RWPE2 (cell line): Measurements from ENCODE around the gene DNAH9.

ENCODE experiments used
- ATAC-seq: fragments of 200-7000 bp; cut with Tn5 transposase; 3 replicates; pipeline ENCODE4 v1.9.1; 2021; ENCODE audit warnings: low read depth
- DNase-seq: peaks from one replicate; pipeline ENCODE4 v3.0.0-alpha.2; 2020; ENCODE audit warnings: low spot score
- H3K27ac ChIP-seq: fragments of 450-650 bp; 2 replicates; pipeline ENCODE4 v1.5.1; 2017; ENCODE audit warnings: mild to moderate bottlenecking; ENCODE audit not compliant: poor library complexity, severe bottlenecking
- H3K27me3 ChIP-seq: fragments of 250-450 bp; sonication (Bioruptor Pico); 2 replicates; pipeline ENCODE4 v1.5.1; 2021; ENCODE audit warnings: mild to moderate bottlenecking, moderate library complexity; ENCODE audit not compliant: insufficient read depth, poor library complexity, severe bottlenecking
- H3K36me3 ChIP-seq: fragments of 250-450 bp; sonication (Bioruptor Pico); 2 replicates; pipeline ENCODE4 v1.5.1; 2020; ENCODE audit warnings: low read depth, mild to moderate bottlenecking, moderate library complexity
- H3K4me1 ChIP-seq: fragments of 250-450 bp; sonication (Bioruptor Pico); 2 replicates; pipeline ENCODE4 v1.5.1; 2021; ENCODE audit warnings: mild to moderate bottlenecking, moderate library complexity; ENCODE audit not compliant: insufficient read depth, poor library complexity, severe bottlenecking
- H3K4me3 ChIP-seq: fragments of 250-450 bp; sonication (Bioruptor Pico); 2 replicates; pipeline ENCODE4 v1.5.1; 2021; ENCODE audit warnings: mild to moderate bottlenecking, moderate library complexity; ENCODE audit not compliant: severe bottlenecking
- H3K9me3 ChIP-seq: fragments of 250-450 bp; sonication (Bioruptor Pico); 2 replicates; pipeline ENCODE4 v1.5.1; 2021; ENCODE audit warnings: mild to moderate bottlenecking, moderate library complexity; ENCODE audit not compliant: severe bottlenecking
- CTCF ChIP-seq: fragments of 450-650 bp; IDR thresholded peaks from one replicate; pipeline ENCODE4 v1.5.1; 2017; ENCODE audit warnings: mild to moderate bottlenecking, moderate library complexity; ENCODE audit not compliant: poor library complexity, severe bottlenecking

DNAH9 gene

GRCh38 chr17:11554042-11554441, 44.2 kb upstream of the DNAH9 start:
- Histone ChIP-seq H3K4me3 (no peak overlapping the region), H3K36me3 (no peaks in the 10 kb centered on the region), H3K4me1 (no peaks in the 10 kb centered on the region), H3K27me3 (no peaks in the 10 kb centered on the region), H3K27ac (no peak overlapping the region), H3K9me3 (peaks cover 2% of the 10 kb centered on the region)
- no peak for TF ChIP-seq CTCF
- DNase-seq (no peak), ATAC-seq (no peak)

DNA sequence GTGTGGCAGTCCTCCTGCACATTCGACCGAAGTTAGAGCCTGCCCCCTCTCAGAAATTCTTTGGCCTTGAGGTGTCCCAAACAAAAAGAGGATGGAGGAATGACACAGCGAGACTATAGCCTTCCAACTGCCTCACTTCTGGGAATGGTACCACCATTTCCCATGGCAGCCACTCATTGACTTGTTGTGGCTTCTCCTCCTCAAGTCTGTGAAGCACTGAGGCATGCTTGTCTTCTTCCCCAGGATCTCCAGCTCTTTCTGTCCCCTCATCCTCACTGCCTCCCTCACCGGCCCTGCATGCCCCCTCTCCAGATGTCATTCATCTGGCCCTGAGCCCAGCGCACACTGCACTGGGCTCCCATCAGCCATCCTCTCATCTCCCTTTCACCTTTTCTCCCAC, 43.7 kb upstream of the DNAH9 start:
- Histone ChIP-seq H3K9me3 (peaks cover 2% of the 10 kb centered on the region), H3K27me3 (no peaks in the 10 kb centered on the region), H3K4me1 (no peaks in the 10 kb centered on the region), H3K27ac (no peak overlapping the region), H3K36me3 (no peaks in the 10 kb centered on the region), H3K4me3 (no peak overlapping the region)
- ATAC-seq (no peak), DNase-seq (no peak)
- TF ChIP-seq CTCF, result no peak

GRCh38 chr17:11555530-11555929, 42.7 kb upstream of the DNAH9 start:
- no peaks in the 10 kb centered on the region for H3K27me3 ChIP-seq
- H3K9me3 ChIP-seq, result no peaks in the 10 kb centered on the region
- H3K36me3 ChIP-seq, result no peaks in the 10 kb centered on the region
- H3K4me1 ChIP-seq, result no peaks in the 10 kb centered on the region
- TF ChIP-seq CTCF, result no peak
- DNase-seq (no peak), ATAC-seq (no peak)
- no peak overlapping the region for H3K4me3 ChIP-seq
- H3K27ac ChIP-seq, result no peak overlapping the region

GRCh38 chr17:11557727-11558452, 40.4 kb upstream of the DNAH9 start:
- H3K27me3 ChIP-seq, result no peaks in the 10 kb centered on the region
- no peaks in the 10 kb centered on the region for H3K4me1 ChIP-seq
- TF ChIP-seq CTCF, result no peak
- H3K36me3 ChIP-seq, result no peaks in the 10 kb centered on the region
- no peak for DNase-seq
- ATAC-seq, result no peak
- H3K4me3 ChIP-seq, result no peak overlapping the region
- no peaks in the 10 kb centered on the region for H3K9me3 ChIP-seq
- no peak overlapping the region for H3K27ac ChIP-seq

GRCh38 chr17:11558681-11559234, 39.5 kb upstream of the DNAH9 start:
- TF ChIP-seq CTCF, result no peak
- no peaks in the 10 kb centered on the region for H3K4me1 ChIP-seq
- no peak for DNase-seq
- no peak overlapping the region for H3K27ac ChIP-seq
- ATAC-seq, result no peak
- H3K9me3 ChIP-seq, result no peaks in the 10 kb centered on the region
- H3K4me3 ChIP-seq, result no peak overlapping the region
- H3K27me3 ChIP-seq, result no peaks in the 10 kb centered on the region
- no peaks in the 10 kb centered on the region for H3K36me3 ChIP-seq
